SIG-M5 treated with dmso at 0.1 percent for 504 hours (cell line): Measurements from ENCODE around the gene GNAQ.

Experiments
- DNase-seq: peaks from one replicate; lab custom pipeline; 2025; ENCODE audit not compliant: unreplicated experiment; lab: John Stamatoyannopoulos, UW

The GNAQ gene

GRCh38 chr9:77848897-77849296 is 182.7 kb downstream of the GNAQ start:
- DNase-seq = peak; percentile 82

- no peak for DNase-seq
Observed at GRCh38 chr9:77848404-77848803, 183.2 kb downstream of the GNAQ start.

- DNase-seq = no peak
Observed at GRCh38 chr9:77847626-77848025, 184.0 kb downstream of the GNAQ start.

GRCh38 chr9:77847059-77847499 is 184.5 kb downstream of the GNAQ start:
- DNase-seq = no peak

GRCh38 chr9:77844415-77844814 is 187.2 kb downstream of the GNAQ start:
- DNase-seq = no peak

GRCh38 chr9:77843871-77844155 is 187.8 kb downstream of the GNAQ start:
- DNase-seq = no peak

- DNase-seq = no peak
Observed at GRCh38 chr9:77843076-77843870, 188.3 kb downstream of the GNAQ start.

- DNase-seq = peak; percentile 72
Observed at GRCh38 chr9:77841739-77842386, 189.7 kb downstream of the GNAQ start.

- no peak for DNase-seq
Observed at GRCh38 chr9:77839459-77840140, 192.0 kb downstream of the GNAQ start.

- no peak for DNase-seq
Observed at GRCh38 chr9:77838986-77839385, 192.6 kb downstream of the GNAQ start.

GRCh38 chr9:77834898-77835488 is 196.6 kb downstream of the GNAQ start:
- DNase-seq = no peak

GRCh38 chr9:77833561-77834429 is 197.8 kb downstream of the GNAQ start:
- DNase-seq = no peak

GRCh38 chr9:77832639-77833038 is 199.0 kb downstream of the GNAQ start:
- DNase-seq = no peak

GRCh38 chr9:77831781-77832180 is 199.8 kb downstream of the GNAQ start:
- DNase-seq = no peak

- DNase-seq = no peak
Observed at GRCh38 chr9:77830618-77831285, 200.9 kb downstream of the GNAQ start.

- DNase-seq = no peak
Observed at GRCh38 chr9:77829420-77829819, 202.2 kb downstream of the GNAQ start.

- DNase-seq = peak; percentile 84
Observed at GRCh38 chr9:77827104-77827784, 204.4 kb downstream of the GNAQ start.

- no peak for DNase-seq
Observed at GRCh38 chr9:77826621-77827020, 205.0 kb downstream of the GNAQ start.

GRCh38 chr9:77826116-77826515 is 205.5 kb downstream of the GNAQ start:
- DNase-seq = no peak

- no peak for DNase-seq
Observed at GRCh38 chr9:77825361-77825760, 206.2 kb downstream of the GNAQ start.
